IMR-90 (cell line): Measurements from ENCODE around the gene RILPL2. TPM values are rescaled to one million over a fixed set of nuclear protein-coding genes. Genes with fewer than 3 reads are reported as not detected.
"Not testable (repeated sequence)": the region's sequence is repeated elsewhere in the genome, so short reads cannot be mapped to it uniquely, and the experiment has no call there.

Experiments
- ATAC-seq: fragments of 200-7000 bp; cut with Tn5 transposase; 2 replicates; pipeline ENCODE4 v1.9.1; 2020; ENCODE audit warnings: low read depth, mild to moderate bottlenecking, moderate library complexity
- BruUV-seq: library from RNA; stranded (reverse); fragments of 400-500 nt; replicated peaks from 2 replicates; lab custom pipeline; 2021; lab: Mats Ljungman, UMichigan
- CTCF ChIA-PET: fragments of 300-600 bp; formaldehyde crosslinking; extraction: SDS; loops from one replicate; lab custom pipeline; 2021; ENCODE audit warnings: antibody characterized with exemption; lab: Yijun Ruan, JAX
- POLR2A ChIA-PET: fragments of 300-600 bp; sonication (Branson Sonifier 250); formaldehyde crosslinking; loops from one replicate; lab custom pipeline; 2022; ENCODE audit warnings: antibody characterized with exemption; ENCODE audit not compliant: unreplicated experiment; lab: Charles Lee
- DNase-seq: peaks from one replicate; pipeline ENCODE4 v3.0.0; 2013
- H2AFZ ChIP-seq: replicated peaks from 2 replicates; pipeline ENCODE3; 2013; ENCODE audit warnings: low read length, mild to moderate bottlenecking; ENCODE audit not compliant: poor library complexity
- H2AK5ac ChIP-seq: 2 replicates; pipeline ENCODE4 v1.6.1; 2013; ENCODE audit warnings: low read depth, low read length, inconsistent platforms
- H2AK9ac ChIP-seq: replicated peaks from 2 replicates; pipeline ENCODE3; 2013; ENCODE audit warnings: mild to moderate bottlenecking, low read depth, low read length, moderate library complexity; ENCODE audit not compliant: poor library complexity
- H2BK120ac ChIP-seq: 2 replicates; pipeline ENCODE4 v1.6.1; 2013; ENCODE audit warnings: low read depth, low read length, inconsistent platforms
- H2BK15ac ChIP-seq: 3 replicates; pipeline ENCODE4 v1.6.1; 2013; ENCODE audit warnings: low read depth, low read length, inconsistent platforms
- H2BK20ac ChIP-seq: 2 replicates; pipeline ENCODE4 v1.6.1; 2013; ENCODE audit warnings: low read depth, mild to moderate bottlenecking, inconsistent platforms, low read length, moderate library complexity
- H2BK5ac ChIP-seq: 2 replicates; pipeline ENCODE4 v1.6.1; 2013; ENCODE audit warnings: mild to moderate bottlenecking, low read depth, low read length, inconsistent platforms; ENCODE audit not compliant: poor library complexity, severe bottlenecking
- H3K14ac ChIP-seq: replicated peaks from 2 replicates; pipeline ENCODE4 v1.6.1; 2013; ENCODE audit warnings: low read depth, low read length, inconsistent platforms
- H3K18ac ChIP-seq: 2 replicates; pipeline ENCODE4 v1.6.1; 2013; ENCODE audit warnings: low read depth, low read length, control low read depth
- H3K23ac ChIP-seq: 2 replicates; pipeline ENCODE4 v1.6.1; 2013; ENCODE audit warnings: low read depth, low read length, inconsistent platforms
- H3K27ac ChIP-seq: 2 replicates; pipeline ENCODE4 v1.5.1; 2013; ENCODE audit warnings: mild to moderate bottlenecking, control low read depth, low read length; ENCODE audit not compliant: insufficient read depth
- H3K27me3 ChIP-seq: 2 replicates; pipeline ENCODE4 v1.6.1; 2013; ENCODE audit warnings: low read length; ENCODE audit not compliant: control insufficient read depth, insufficient read depth
- H3K36me3 ChIP-seq: 2 replicates; pipeline ENCODE4 v1.6.1; 2013; ENCODE audit warnings: low read length, mixed read lengths; ENCODE audit not compliant: control insufficient read depth, insufficient read depth
- H3K4ac ChIP-seq: 2 replicates; pipeline ENCODE4 v1.6.1; 2013; ENCODE audit warnings: low read depth, low read length, inconsistent platforms
- H3K4me1 ChIP-seq: 2 replicates; pipeline ENCODE4 v1.6.1; 2013; ENCODE audit warnings: low read length, mixed read lengths; ENCODE audit not compliant: control insufficient read depth, insufficient read depth
- H3K4me2 ChIP-seq: 2 replicates; pipeline ENCODE4 v1.6.1; 2013; ENCODE audit warnings: low read depth, mild to moderate bottlenecking, control low read depth, low read length, moderate library complexity
- H3K4me3 ChIP-seq: 2 replicates; pipeline ENCODE4 v1.5.1; 2013; ENCODE audit warnings: low read depth, mild to moderate bottlenecking, control low read depth, low read length, moderate library complexity; ENCODE audit not compliant: insufficient read depth
- H3K56ac ChIP-seq: 2 replicates; pipeline ENCODE4 v1.6.1; 2013; ENCODE audit warnings: low read length, inconsistent platforms; ENCODE audit not compliant: insufficient read depth; ENCODE audit errors: extremely low read depth
- H3K79me1 ChIP-seq, 2 experiments: 2 replicates each; pipeline ENCODE4 v1.6.1; 2013; ENCODE audit warnings: low read length in 2 of 2, inconsistent platforms in 1 of 2, low read depth in 1 of 2
- H3K9ac ChIP-seq: 2 replicates; pipeline ENCODE4 v1.6.1; 2013; ENCODE audit warnings: low read depth, low read length, control low read depth
- H3K9me1 ChIP-seq: 2 replicates; pipeline ENCODE4 v1.6.1; 2013; ENCODE audit warnings: low read length, inconsistent platforms; ENCODE audit not compliant: insufficient read depth
- H3K9me3 ChIP-seq: 2 replicates; pipeline ENCODE4 v1.6.1; 2013; ENCODE audit warnings: low read length; ENCODE audit not compliant: control insufficient read depth, insufficient read depth
- H4K20me1 ChIP-seq: 2 replicates; pipeline ENCODE4 v1.6.1; 2013; ENCODE audit warnings: low read length, inconsistent platforms; ENCODE audit not compliant: insufficient read depth
- H4K5ac ChIP-seq: 2 replicates; pipeline ENCODE4 v1.6.1; 2013; ENCODE audit warnings: mild to moderate bottlenecking, low read depth, low read length, control low read depth
- H4K8ac ChIP-seq, 2 experiments: 2 replicates each; pipeline ENCODE4 v1.6.1; 2013; ENCODE audit warnings: low read depth in 2 of 2, low read length in 2 of 2, control low read depth in 1 of 2, inconsistent platforms in 1 of 2
- H4K91ac ChIP-seq: 2 replicates; pipeline ENCODE4 v1.6.1; 2013; ENCODE audit warnings: low read depth, low read length, inconsistent platforms; ENCODE audit not compliant: insufficient read depth
- WGBS, 2 experiments: methylation state at CpG; one replicate each; pipeline versions ENCODE4 v1.1.5 to v1.1.7; 2013; ENCODE audit warnings: missing lambda C conversion rate in 2 of 2; ENCODE audit not compliant: insufficient read length in 1 of 2; ENCODE audit errors: extremely low coverage in 2 of 2; 5-methylcytosine and 5-hydroxymethylcytosine counted together
- dilution Hi-C: fragments of 300-500 bp; cut with HindIII; formaldehyde crosslinking; loops from one replicate; pipeline ENCODE4 v1.14.3; 2018; ENCODE audit warnings: low sequenced_read_pairs; ENCODE audit not compliant: unreplicated experiment
- in situ Hi-C: fragments of 300-500 bp; cut with MboI; formaldehyde crosslinking; loops from 3 replicates; pipeline ENCODE4 v1.14.3; 2019; ENCODE audit warnings: low sequenced_read_pairs, inconsistent platforms, mixed read lengths
- intact Hi-C: fragments of 100-400 bp; cut with micrococcal nuclease; formaldehyde crosslinking; loops from 2 replicates; pipeline ENCODE4 v1.10.0; 2022
- polyA plus RNA-seq, 3 experiments: library from polyadenylated mRNA; depleted of rRNA; stranded (reverse); fragments of >200 nt; gene quantifications; 2 replicates each; pipeline ENCODE4 v1.2.3, GENCODE V29; 2012; ENCODE audit warnings: low replicate concordance in 1 of 3
- total RNA-seq: library from RNA; depleted of rRNA; stranded (reverse); fragments of >200 nt; gene quantifications from 2 replicates; pipeline ENCODE4 v1.2.3, GENCODE V29; 2012

Gene RILPL2
- total and polyA plus RNA-seq, 2 of the 4 experiments (the other 2 are of a cell fraction) = 1.8 to 2.2 TPM

DNA sequence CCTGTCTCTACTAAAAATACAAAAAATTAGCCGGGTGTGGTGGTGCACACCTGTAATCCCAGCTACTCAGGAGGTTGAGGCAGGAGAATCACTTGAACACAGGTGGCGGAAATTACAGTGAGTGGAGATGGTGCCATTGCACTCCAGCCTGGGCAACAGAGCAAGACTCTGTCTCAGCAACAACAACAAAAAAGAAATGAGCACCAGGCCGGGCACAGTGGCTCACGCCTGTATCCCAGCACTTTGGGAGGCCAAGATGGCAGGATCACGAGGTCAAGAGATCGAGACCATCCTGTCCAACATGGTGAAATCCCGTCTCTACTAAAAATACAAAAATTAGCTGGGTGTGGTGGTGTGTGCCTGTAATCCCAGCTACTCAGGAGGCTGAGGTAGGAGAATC lies 68.1 kb downstream of the RILPL2 start:
- H4K91ac ChIP-seq, H3K4me1 ChIP-seq, BruUV-seq, H3K36me3 ChIP-seq, H2AK5ac ChIP-seq, intact Hi-C loops, H3K27me3 ChIP-seq, ATAC-seq, H2BK120ac ChIP-seq, H2AK9ac ChIP-seq, H3K4me2 ChIP-seq, H3K4me3 ChIP-seq, in situ Hi-C loops, dilution Hi-C loops, H3K14ac ChIP-seq, H3K18ac ChIP-seq, H3K9me1 ChIP-seq, H2AFZ ChIP-seq, H3K23ac ChIP-seq, H3K9me3 ChIP-seq, CTCF ChIA-PET, H2BK15ac ChIP-seq, POLR2A ChIA-PET, H2BK20ac ChIP-seq, DNase-seq, H3K56ac ChIP-seq, H3K79me1 ChIP-seq, H3K4ac ChIP-seq, H4K5ac ChIP-seq, H2BK5ac ChIP-seq, H3K9ac ChIP-seq, H3K27ac ChIP-seq, H4K8ac ChIP-seq: not testable (repeated sequence)
- H4K20me1 ChIP-seq = peaks cover 12% of the 10 kb centered on the region
- no CpG with 5 or more reads among the region's 7 CpGs for WGBS, 2 experiments
